Subcutaneous abdominal adipose tissue (tissue), 5 donors: ENCODE measurements around the gene TMA7B.

Experiments used
- H3K27ac ChIP-seq: one replicate; pipeline ENCODE4 v1.7.0; 2013; ENCODE audit warnings: low read depth, mild to moderate bottlenecking, inconsistent platforms, low read length, moderate library complexity
- H3K27me3 ChIP-seq, 5 donors: one replicate each; pipeline ENCODE4 v1.7.0; 2013; ENCODE audit warnings: low read length in 5 of 5, inconsistent platforms in 1 of 5; ENCODE audit not compliant: control insufficient read depth in 5 of 5, insufficient read depth in 4 of 5
- H3K36me3 ChIP-seq, 5 donors: one replicate each; pipeline ENCODE4 v1.7.0; 2013; ENCODE audit warnings: low read length in 5 of 5; ENCODE audit not compliant: control insufficient read depth in 5 of 5, insufficient read depth in 5 of 5
- H3K4me1 ChIP-seq, 5 donors: one replicate each; pipeline ENCODE4 v1.7.0; 2013; ENCODE audit warnings: low read length in 5 of 5, mild to moderate bottlenecking in 3 of 5, moderate library complexity in 1 of 5; ENCODE audit not compliant: control insufficient read depth in 5 of 5, insufficient read depth in 5 of 5
- H3K4me3 ChIP-seq, 5 donors: one replicate each; pipeline ENCODE4 v1.7.0; 2013; ENCODE audit warnings: low read length in 5 of 5, low read depth in 1 of 5
- H3K9ac ChIP-seq, 5 donors: one replicate each; pipeline ENCODE4 v1.7.0; 2013; ENCODE audit warnings: low read length in 5 of 5, mild to moderate bottlenecking in 4 of 5, moderate library complexity in 3 of 5
- H3K9me3 ChIP-seq, 5 donors: one replicate each; pipeline ENCODE4 v1.7.0; 2013; ENCODE audit warnings: low read length in 5 of 5; ENCODE audit not compliant: control insufficient read depth in 5 of 5
- donor health status: healthy.
- donor health status: healthy.
- donor health status: healthy.
- donor health status: healthy.
- donor health status: healthy.

Gene TMA7B

GRCh38 chr22:39920134-39920743 lies 40.0 kb upstream of the TMA7B start:
- H3K9ac ChIP-seq: no peak overlapping the region
- H3K27ac ChIP-seq: no peak overlapping the region
- no peak overlapping the region for H3K4me3 ChIP-seq
- H3K4me1 ChIP-seq: peaks cover 0 to 38% (median 26%) of the 10 kb centered on the region in 5 donors
- no peaks in the 10 kb centered on the region for H3K27me3 ChIP-seq
- no peaks in the 10 kb centered on the region for H3K36me3 ChIP-seq
- H3K9me3 ChIP-seq: no peaks in the 10 kb centered on the region

GRCh38 chr22:39923696-39924095 lies 36.5 kb upstream of the TMA7B start:
- Histone ChIP-seq H3K9ac (no peak overlapping the region), H3K4me1 (peaks cover 0 to 56% (median 48%) of the 10 kb centered on the region in 5 donors), H3K4me3 (no peak overlapping the region), H3K27ac (no peak overlapping the region), H3K9me3 (no peaks in the 10 kb centered on the region), H3K27me3 (no peaks in the 10 kb centered on the region), H3K36me3 (no peaks in the 10 kb centered on the region)

DNA sequence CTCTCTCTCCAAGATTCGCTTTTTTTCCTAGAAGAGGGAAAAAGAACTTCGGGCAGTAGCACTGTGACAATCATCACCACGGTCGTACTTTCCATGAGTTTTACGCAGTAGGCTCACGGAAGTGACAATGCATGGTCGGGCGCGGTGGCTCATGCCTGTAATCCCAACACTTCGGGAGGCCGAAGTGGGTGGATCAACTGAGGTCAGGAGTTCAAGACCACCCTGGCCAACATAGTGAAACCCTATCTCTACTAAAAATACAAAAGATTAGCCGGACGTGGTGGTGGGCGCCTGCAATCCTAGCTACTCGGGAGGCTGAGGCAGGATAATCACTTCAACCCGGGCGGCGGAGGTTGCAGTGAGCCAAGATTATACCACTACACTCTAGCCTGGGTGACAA lies 35.9 kb upstream of the TMA7B start:
- Histone ChIP-seq H3K27me3 (no peaks in the 10 kb centered on the region), H3K9ac (no peak overlapping the region), H3K36me3 (no peaks in the 10 kb centered on the region), H3K4me1 (peaks cover 0 to 62% (median 54%) of the 10 kb centered on the region in 5 donors), H3K27ac (no peak overlapping the region), H3K9me3 (no peaks in the 10 kb centered on the region), H3K4me3 (no peak overlapping the region)

DNA sequence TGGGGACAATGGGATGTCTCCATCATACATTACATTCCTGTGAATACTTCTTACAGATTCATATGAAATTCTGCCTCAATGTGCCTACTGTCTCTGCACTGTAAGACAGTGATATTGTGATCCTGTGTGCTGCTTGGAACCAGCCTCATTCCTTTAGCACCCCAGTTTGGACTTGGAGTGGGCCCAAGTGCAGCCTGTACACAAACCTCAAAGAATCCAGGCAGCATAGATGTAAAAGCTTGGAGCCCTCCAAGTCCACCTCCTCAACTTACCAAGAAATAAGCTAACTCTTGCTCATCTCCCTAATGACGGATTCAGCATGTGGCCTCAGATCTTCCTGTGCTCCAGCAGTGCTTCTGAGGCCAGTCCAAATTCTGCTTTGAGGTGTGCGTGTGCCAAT lies 34.9 kb upstream of the TMA7B start:
- H3K27ac ChIP-seq: no peak overlapping the region
- H3K4me1 ChIP-seq: peaks cover 0 to 66% (median 55%) of the 10 kb centered on the region in 5 donors
- H3K9ac ChIP-seq: peak overlapping the region in 1 of 5 donors; percentile 39
- H3K9me3 ChIP-seq: no peaks in the 10 kb centered on the region
- no peak overlapping the region for H3K4me3 ChIP-seq
- H3K36me3 ChIP-seq: no peaks in the 10 kb centered on the region
- H3K27me3 ChIP-seq: no peaks in the 10 kb centered on the region

GRCh38 chr22:39925909-39926679 lies 34.1 kb upstream of the TMA7B start:
- Histone ChIP-seq H3K27ac (no peak overlapping the region), H3K9me3 (no peaks in the 10 kb centered on the region), H3K9ac (no peak overlapping the region), H3K4me1 (peaks cover 0 to 67% (median 55%) of the 10 kb centered on the region in 5 donors), H3K27me3 (no peaks in the 10 kb centered on the region), H3K36me3 (no peaks in the 10 kb centered on the region), H3K4me3 (no peak overlapping the region)

DNA sequence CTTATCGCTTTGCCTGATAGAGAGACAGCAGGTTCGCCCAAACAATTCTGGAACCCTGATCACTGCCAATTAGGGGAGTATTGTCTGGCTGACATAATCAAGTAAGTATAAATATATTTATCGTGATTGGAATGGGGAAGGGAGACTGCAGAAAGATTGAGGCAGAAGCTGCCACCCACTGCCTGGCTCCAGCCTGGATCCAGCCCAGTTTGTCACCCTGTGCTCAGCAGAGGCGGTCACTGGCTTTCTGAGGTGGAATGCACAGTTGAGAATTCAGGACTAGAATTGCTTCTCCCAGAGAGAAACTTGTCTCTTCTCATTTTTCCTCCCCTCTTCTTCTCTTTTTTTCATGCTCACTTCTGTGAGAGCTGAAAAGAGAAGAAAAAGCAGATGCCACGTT lies 33.4 kb upstream of the TMA7B start:
- H3K9ac ChIP-seq: no peak overlapping the region
- no peak overlapping the region for H3K4me3 ChIP-seq
- no peaks in the 10 kb centered on the region for H3K36me3 ChIP-seq
- no peaks in the 10 kb centered on the region for H3K9me3 ChIP-seq
- H3K27me3 ChIP-seq: no peaks in the 10 kb centered on the region
- no peak overlapping the region for H3K27ac ChIP-seq
- peaks cover 0 to 70% (median 55%) of the 10 kb centered on the region in 5 donors for H3K4me1 ChIP-seq

- Histone ChIP-seq H3K9me3 (no peaks in the 10 kb centered on the region), H3K4me1 (peaks cover 0 to 70% (median 55%) of the 10 kb centered on the region in 5 donors), H3K4me3 (no peak overlapping the region), H3K27ac (no peak overlapping the region), H3K9ac (no peak overlapping the region), H3K27me3 (no peaks in the 10 kb centered on the region), H3K36me3 (no peaks in the 10 kb centered on the region)
These were observed 32.7 kb upstream of the TMA7B start for GRCh38 chr22:39927544-39927943.

- H3K27me3 ChIP-seq: no peaks in the 10 kb centered on the region
- H3K9ac ChIP-seq: no peak overlapping the region
- H3K4me3 ChIP-seq: no peak overlapping the region
- no peaks in the 10 kb centered on the region for H3K9me3 ChIP-seq
- peak overlapping the region; percentile 13 for H3K27ac ChIP-seq
- H3K36me3 ChIP-seq: no peaks in the 10 kb centered on the region
- peaks cover 0 to 61% (median 47%) of the 10 kb centered on the region in 5 donors for H3K4me1 ChIP-seq
These were observed 31.4 kb upstream of the TMA7B start for GRCh38 chr22:39928536-39929520.

GRCh38 chr22:39931251-39931650 lies 28.9 kb upstream of the TMA7B start:
- Histone ChIP-seq H3K27ac (no peak overlapping the region), H3K27me3 (no peaks in the 10 kb centered on the region), H3K4me1 (peaks cover 0 to 38% (median 30%) of the 10 kb centered on the region in 5 donors)

More at GRCh38 chr22:39931251-39931650, 28.9 kb upstream of the TMA7B start:
- H3K36me3 ChIP-seq: no peaks in the 10 kb centered on the region
- no peak overlapping the region for H3K4me3 ChIP-seq
- H3K9me3 ChIP-seq: no peaks in the 10 kb centered on the region
- no peak overlapping the region for H3K9ac ChIP-seq
